Panc1 (cell line): ENCODE results near the gene KXD1. TPM values are rescaled to one million over a fixed set of nuclear protein-coding genes. Genes with fewer than 3 reads are reported as not detected.

ENCODE experiments used
- ATAC-seq: fragments of 200-7000 bp; cut with Tn5 transposase; 2 replicates; pipeline ENCODE4 v1.9.1; 2020; ENCODE audit warnings: mild to moderate bottlenecking, moderate library complexity
- BruUV-seq: library from RNA; stranded (reverse); fragments of 400-500 nt; replicated peaks from 2 replicates; lab custom pipeline; 2021; lab: Mats Ljungman, UMichigan
- CTCF ChIA-PET: fragments of 300-600 bp; sonication (Branson Sonifier 250); formaldehyde crosslinking; loops from one replicate; lab custom pipeline; 2022; ENCODE audit warnings: antibody characterized with exemption; lab: Charles Lee
- POLR2A ChIA-PET: fragments of 300-600 bp; sonication (Branson Sonifier 250); formaldehyde crosslinking; loops from one replicate; lab custom pipeline; 2022; ENCODE audit warnings: antibody characterized with exemption; lab: Charles Lee
- DNase-seq: peaks from one replicate; pipeline ENCODE4 v3.0.0-alpha.2; 2010; ENCODE audit warnings: low read depth, low spot score
- H3K27ac ChIP-seq: 2 replicates; pipeline ENCODE4 v1.5.1; 2011; ENCODE audit warnings: mild to moderate bottlenecking, low read length, inconsistent platforms
- H3K27me3 ChIP-seq: fragments of 200-500 bp; sonication (Bioruptor generic); 2 replicates; pipeline ENCODE4 v1.6.0; 2014; ENCODE audit warnings: low read length, inconsistent platforms; ENCODE audit not compliant: control insufficient read depth, insufficient read depth
- H3K36me3 ChIP-seq: fragments of 200-500 bp; sonication (Bioruptor generic); 2 replicates; pipeline ENCODE4 v1.5.1; 2014; ENCODE audit warnings: inconsistent platforms, mild to moderate bottlenecking, low read length, moderate library complexity; ENCODE audit not compliant: control insufficient read depth, insufficient read depth
- H3K4me1 ChIP-seq: 2 replicates; pipeline ENCODE4 v1.5.1; 2011; ENCODE audit warnings: inconsistent platforms, mild to moderate bottlenecking, low read length, moderate library complexity; ENCODE audit not compliant: control insufficient read depth, insufficient read depth
- H3K4me3 ChIP-seq, 2 experiments: 2 replicates each; pipeline ENCODE4 v1.5.1; 2011 to 2012; ENCODE audit warnings: low read depth in 2 of 2, low read length in 2 of 2, mild to moderate bottlenecking in 2 of 2, inconsistent platforms in 1 of 2, moderate library complexity in 1 of 2
- H3K9me3 ChIP-seq: fragments of 200-500 bp; sonication (Bioruptor generic); 2 replicates; pipeline ENCODE4 v1.5.1; 2014; ENCODE audit warnings: low read depth, mild to moderate bottlenecking, inconsistent platforms, low read length, moderate library complexity; ENCODE audit not compliant: control insufficient read depth, insufficient read depth
- CTCF ChIP-seq: fragments of 450-650 bp; IDR thresholded peaks from 2 replicates; pipeline ENCODE4 v1.5.1; 2017; ENCODE audit warnings: mild to moderate bottlenecking
- POLR2AphosphoS5 ChIP-seq: IDR thresholded peaks from 2 replicates; pipeline ENCODE4 v1.6.1; 2012; ENCODE audit warnings: mild to moderate bottlenecking, low read depth, low read length, moderate library complexity
- REST ChIP-seq, 2 experiments: IDR thresholded peaks; 2 replicates each; pipeline ENCODE4 v1.6.1; 2011 to 2012; ENCODE audit warnings: low read depth in 2 of 2, control low read depth in 1 of 2, low read length in 1 of 2, mild to moderate bottlenecking in 1 of 2, moderate library complexity in 1 of 2; ENCODE audit not compliant: insufficient read depth in 1 of 2
- SIN3A ChIP-seq: IDR thresholded peaks from 2 replicates; pipeline ENCODE4 v1.6.1; 2012; ENCODE audit warnings: low read depth, mild to moderate bottlenecking, low read length, moderate library complexity, borderline replicate concordance; ENCODE audit not compliant: insufficient read depth
- TCF7L2 ChIP-seq: IDR thresholded peaks from 2 replicates; pipeline ENCODE4 v1.6.1; 2011; ENCODE audit warnings: mild to moderate bottlenecking, low read depth, low read length, inconsistent platforms
- in situ Hi-C: cut with HindIII; loops from 2 replicates; pipeline ENCODE4 v1.10.0; 2016; ENCODE audit warnings: low sequenced_read_pairs, low pct_unique_long_range_greater_than_20kb
- intact Hi-C: fragments of 100-400 bp; cut with micrococcal nuclease; formaldehyde crosslinking; loops from one replicate; pipeline ENCODE4 v1.10.0; 2022; ENCODE audit not compliant: unreplicated experiment
- total RNA-seq: library from RNA; stranded (reverse); gene quantifications from one replicate; pipeline ENCODE4 v1.2.1, GENCODE V29; 2021; ENCODE audit not compliant: unreplicated experiment

Gene KXD1
- total RNA-seq, 1 experiment from 2014 or later: 106 TPM

DNA sequence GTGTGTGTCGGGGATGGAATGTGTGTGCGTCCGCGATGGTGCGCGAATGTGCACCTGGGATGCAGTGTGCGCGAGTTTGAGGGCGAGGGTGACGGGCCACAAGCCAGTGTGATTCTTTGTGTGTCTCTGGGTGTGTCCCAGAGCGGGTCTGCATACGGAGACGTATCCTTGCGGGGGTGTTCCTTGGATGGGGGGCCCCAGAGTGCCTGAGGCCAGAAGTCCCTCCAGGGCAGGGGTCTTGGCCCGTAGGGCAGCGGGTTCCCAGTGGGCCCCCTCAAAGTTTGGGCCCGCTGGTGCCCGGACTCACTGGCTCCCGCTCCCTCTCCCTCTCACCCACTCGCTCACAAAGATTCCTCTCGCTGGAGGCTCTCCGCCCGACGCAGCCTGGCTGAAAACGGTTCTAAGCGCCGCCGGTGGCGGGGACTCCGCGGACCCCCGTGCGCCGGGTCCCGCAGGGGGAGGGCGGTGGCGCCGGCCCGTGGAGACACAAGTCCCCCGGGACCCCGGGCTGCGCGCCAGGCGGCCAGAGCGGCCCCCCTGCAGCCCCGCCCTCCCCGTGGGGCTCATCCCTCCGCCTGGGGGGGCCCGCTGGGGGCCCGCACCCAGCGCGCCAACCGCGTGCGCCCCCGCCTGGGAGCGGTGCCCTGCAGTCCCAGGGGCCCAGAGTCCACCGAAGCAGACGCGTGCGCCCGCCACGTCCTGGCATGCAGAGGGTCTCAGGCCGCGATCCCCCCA, 48.0 kb downstream of the KXD1 start:
- ChIA-PET CTCF (no interaction called here), POLR2A (interaction anchor here (0.6 kb wide), 1 partner anchor 33 kb away, joined by 18 read pairs; no protein-coding TSS in a partner anchor)
- intact Hi-C loops (no loop called here), in situ Hi-C loops (no loop called here)
- H3K9me3 ChIP-seq: no peaks in the 10 kb centered on the region
- DNase-seq (no peak), ATAC-seq (no peak)
- H3K4me1 ChIP-seq: peaks cover 2% of the 10 kb centered on the region
- H3K4me3 ChIP-seq: peak overlapping the region; percentile 8 to 13; a peak in 2 of 4 replicates
- no TSS peak for BruUV-seq
- no peak overlapping the region for H3K27ac ChIP-seq
- H3K27me3 ChIP-seq: peaks cover 2% of the 10 kb centered on the region
- H3K36me3 ChIP-seq: no peaks in the 10 kb centered on the region
- no peak for TF ChIP-seq SIN3A
- TF ChIP-seq REST (IDR thresholded peaks at IDR 0.05; ENCODE audit: insufficient read depth in 1 of 2, low read depth in 2 of 2, low read length in 1 of 2): no peak
- TF ChIP-seq TCF7L2: no peak
- TF ChIP-seq POLR2AphosphoS5: no peak
- no peak; the same call in 1 of the 2 replicates for TF ChIP-seq CTCF

- Histone ChIP-seq H3K4me1 (peaks cover 2% of the 10 kb centered on the region), H3K9me3 (no peaks in the 10 kb centered on the region), H3K36me3 (no peaks in the 10 kb centered on the region), H3K27me3 (peaks cover 2% of the 10 kb centered on the region), H3K4me3 (peak within 1 kb of the TSS; percentile 27 to 39), H3K27ac (no peak within 1 kb of the TSS)
- in situ Hi-C loops: no loop called here
- intact Hi-C loops: no loop called here
- ChIA-PET POLR2A (interaction anchor here (0.5 to 0.6 kb wide), 2 partner anchors 59 to 355 kb away, joined by 3 to 5 read pairs; no protein-coding TSS in a partner anchor), CTCF (no interaction called here)
- ATAC-seq (peak; percentile 32), DNase-seq (no peak)
- TF ChIP-seq POLR2AphosphoS5: no peak
- TF ChIP-seq CTCF: no peak
- no peak for TF ChIP-seq TCF7L2
- no peak for TF ChIP-seq REST (IDR thresholded peaks at IDR 0.05; ENCODE audit: insufficient read depth in 1 of 2, low read depth in 2 of 2, low read length in 1 of 2)
- no peak for TF ChIP-seq SIN3A
- no TSS peak for BruUV-seq
Measured at GRCh38 chr19:18606281-18607225, 48.9 kb downstream of the KXD1 start, which contains the start of gene CRLF1. Gene CRLF1, minus strand, starts transcription at chr19:18606799. Its CDS starts 143 bp downstream, at chr19:18606656.
